Activated CD4-positive, CD25-positive, alpha-beta regulatory T cell (primary cell): ENCODE measurements around the gene OR56A5.

Source experiments
- DNase-seq, 4 experiments: peaks; one replicate each; lab custom pipeline; 2025; lab: John Stamatoyannopoulos, UW

The OR56A5 gene

GRCh38 chr11:5932671-5933070, 35.6 kb downstream of the OR56A5 start:
- no peak for DNase-seq

GRCh38 chr11:5931061-5931460, 37.2 kb downstream of the OR56A5 start:
- no peak for DNase-seq

- no peak for DNase-seq
Measured at GRCh38 chr11:5930614-5931013, 37.7 kb downstream of the OR56A5 start.

- no peak for DNase-seq
Measured at GRCh38 chr11:5929571-5930368, 38.5 kb downstream of the OR56A5 start.

GRCh38 chr11:5928811-5929210, 39.5 kb downstream of the OR56A5 start:
- no peak for DNase-seq

GRCh38 chr11:5928271-5928670, 40.0 kb downstream of the OR56A5 start:
- no peak for DNase-seq

- no peak for DNase-seq
Measured at GRCh38 chr11:5923794-5924193, 44.5 kb downstream of the OR56A5 start.

- DNase-seq, result no peak
Measured at GRCh38 chr11:5923427-5923776, 44.9 kb downstream of the OR56A5 start.

GRCh38 chr11:5922749-5923426, 45.4 kb downstream of the OR56A5 start:
- DNase-seq, result no peak
